ENCODE measurements around the gene DGCR8. TPM values are rescaled to one million over a fixed set of nuclear protein-coding genes. Genes with fewer than 3 reads are reported as not detected.
A peak's percentile ranks its signal among the peaks of the same experiment; 100 is the strongest.

The DGCR8 gene
- total RNA-seq, 2 donors from 2014 or later = 32.0 to 37.9 TPM

- H3K36me3 Mint-ChIP-seq (ENCODE audit: low read depth) = no peaks in the 10 kb centered on the region
- DNase-seq (no peak), ATAC-seq (no peak)
- H3K27ac Mint-ChIP-seq = no peak overlapping the region
- H3K4me3 Mint-ChIP-seq = no peak overlapping the region
- H3K27me3 Mint-ChIP-seq = no peaks in the 10 kb centered on the region
- peaks cover 12% of the 10 kb centered on the region for H3K4me1 Mint-ChIP-seq
- H3K9me3 ChIP-seq (ENCODE audit: control insufficient read depth, low read length, poor library complexity, severe bottlenecking) = no peaks in the 10 kb centered on the region
Measured at GRCh38 chr22:20056161-20056560, 23.9 kb upstream of the DGCR8 start.

- H3K9me3 ChIP-seq (ENCODE audit: control insufficient read depth, low read length, poor library complexity, severe bottlenecking) = no peaks in the 10 kb centered on the region
- H3K27ac Mint-ChIP-seq = no peak overlapping the region
- H3K36me3 Mint-ChIP-seq (ENCODE audit: low read depth) = no peaks in the 10 kb centered on the region
- no peaks in the 10 kb centered on the region for H3K27me3 Mint-ChIP-seq
- ATAC-seq = no peak
- no peak for DNase-seq
- no peak overlapping the region for H3K4me3 Mint-ChIP-seq
- H3K4me1 Mint-ChIP-seq = peaks cover 15% of the 10 kb centered on the region
Measured at GRCh38 chr22:20056696-20057386, 23.2 kb upstream of the DGCR8 start.

- Mint-ChIP-seq H3K4me3 (no peak overlapping the region), H3K36me3 (ENCODE audit: low read depth) (no peaks in the 10 kb centered on the region), H3K27me3 (no peaks in the 10 kb centered on the region), H3K4me1 (peaks cover 15% of the 10 kb centered on the region), H3K27ac (no peak overlapping the region)
- no peak for ATAC-seq
- no peak for DNase-seq
- no peaks in the 10 kb centered on the region for H3K9me3 ChIP-seq (ENCODE audit: control insufficient read depth, low read length, poor library complexity, severe bottlenecking)
Measured at GRCh38 chr22:20057596-20058268, 22.3 kb upstream of the DGCR8 start.

GRCh38 chr22:20058989-20059770, 20.9 kb upstream of the DGCR8 start:
- Mint-ChIP-seq H3K27ac (no peak overlapping the region), H3K27me3 (no peaks in the 10 kb centered on the region), H3K4me1 (peaks cover 14% of the 10 kb centered on the region), H3K36me3 (ENCODE audit: low read depth) (no peaks in the 10 kb centered on the region), H3K4me3 (no peak overlapping the region)
- no peak for DNase-seq
- no peak for ATAC-seq
- H3K9me3 ChIP-seq (ENCODE audit: control insufficient read depth, low read length, poor library complexity, severe bottlenecking) = no peaks in the 10 kb centered on the region

- Mint-ChIP-seq H3K4me1 (peaks cover 11% of the 10 kb centered on the region), H3K27ac (no peak overlapping the region), H3K36me3 (ENCODE audit: low read depth) (no peaks in the 10 kb centered on the region), H3K4me3 (no peak overlapping the region), H3K27me3 (no peaks in the 10 kb centered on the region)
- no peak for DNase-seq
- ATAC-seq = no peak
- no peaks in the 10 kb centered on the region for H3K9me3 ChIP-seq (ENCODE audit: control insufficient read depth, low read length, poor library complexity, severe bottlenecking)
Measured at GRCh38 chr22:20060700-20061480, 19.2 kb upstream of the DGCR8 start.

GRCh38 chr22:20061481-20061861, 18.6 kb upstream of the DGCR8 start:
- no peaks in the 10 kb centered on the region for H3K27me3 Mint-ChIP-seq
- ATAC-seq (no peak), DNase-seq (no peak)
- H3K9me3 ChIP-seq (ENCODE audit: control insufficient read depth, low read length, poor library complexity, severe bottlenecking) = no peaks in the 10 kb centered on the region
- no peak overlapping the region for H3K4me3 Mint-ChIP-seq
- no peaks in the 10 kb centered on the region for H3K36me3 Mint-ChIP-seq (ENCODE audit: low read depth)
- H3K4me1 Mint-ChIP-seq = peaks cover 11% of the 10 kb centered on the region
- no peak overlapping the region for H3K27ac Mint-ChIP-seq

GRCh38 chr22:20062043-20062765, 17.8 kb upstream of the DGCR8 start:
- H3K36me3 Mint-ChIP-seq (ENCODE audit: low read depth) = no peaks in the 10 kb centered on the region
- no peak overlapping the region for H3K4me3 Mint-ChIP-seq
- no peak for ATAC-seq
- no peaks in the 10 kb centered on the region for H3K9me3 ChIP-seq (ENCODE audit: control insufficient read depth, low read length, poor library complexity, severe bottlenecking)
- H3K4me1 Mint-ChIP-seq = peaks cover 11% of the 10 kb centered on the region
- H3K27ac Mint-ChIP-seq = peak overlapping the region; percentile 62
- no peak for DNase-seq
- H3K27me3 Mint-ChIP-seq = no peaks in the 10 kb centered on the region

GRCh38 chr22:20062766-20063083, 17.3 kb upstream of the DGCR8 start:
- no peaks in the 10 kb centered on the region for H3K9me3 ChIP-seq (ENCODE audit: control insufficient read depth, low read length, poor library complexity, severe bottlenecking)
- ATAC-seq (no peak), DNase-seq (no peak)
- H3K4me1 Mint-ChIP-seq = peaks cover 11% of the 10 kb centered on the region
- no peak overlapping the region for H3K4me3 Mint-ChIP-seq
- no peaks in the 10 kb centered on the region for H3K36me3 Mint-ChIP-seq (ENCODE audit: low read depth)
- peak overlapping the region; percentile 62 for H3K27ac Mint-ChIP-seq
- H3K27me3 Mint-ChIP-seq = no peaks in the 10 kb centered on the region

GRCh38 chr22:20063271-20064139, 16.5 kb upstream of the DGCR8 start:
- H3K9me3 ChIP-seq (ENCODE audit: control insufficient read depth, low read length, poor library complexity, severe bottlenecking) = no peaks in the 10 kb centered on the region
- H3K27me3 Mint-ChIP-seq = no peaks in the 10 kb centered on the region
- no peaks in the 10 kb centered on the region for H3K36me3 Mint-ChIP-seq (ENCODE audit: low read depth)
- DNase-seq = no peak
- peaks cover 9% of the 10 kb centered on the region for H3K4me1 Mint-ChIP-seq
- no peak overlapping the region for H3K4me3 Mint-ChIP-seq
- peak overlapping the region; percentile 47 for H3K27ac Mint-ChIP-seq
- ATAC-seq = no peak

GRCh38 chr22:20064140-20064480, 15.9 kb upstream of the DGCR8 start:
- no peak for DNase-seq
- ATAC-seq = no peak
- H3K9me3 ChIP-seq (ENCODE audit: control insufficient read depth, low read length, poor library complexity, severe bottlenecking) = no peaks in the 10 kb centered on the region
- Mint-ChIP-seq H3K27me3 (no peaks in the 10 kb centered on the region), H3K4me1 (peaks cover 6% of the 10 kb centered on the region), H3K36me3 (ENCODE audit: low read depth) (no peaks in the 10 kb centered on the region), H3K27ac (peak overlapping the region; percentile 47), H3K4me3 (no peak overlapping the region)

- H3K27ac Mint-ChIP-seq = no peak overlapping the region
- H3K4me3 Mint-ChIP-seq = no peak overlapping the region
- no peaks in the 10 kb centered on the region for H3K27me3 Mint-ChIP-seq
- ATAC-seq (no peak), DNase-seq (no peak)
- no peaks in the 10 kb centered on the region for H3K9me3 ChIP-seq (ENCODE audit: control insufficient read depth, low read length, poor library complexity, severe bottlenecking)
- no peaks in the 10 kb centered on the region for H3K36me3 Mint-ChIP-seq (ENCODE audit: low read depth)
- peaks cover 5% of the 10 kb centered on the region for H3K4me1 Mint-ChIP-seq
Measured at GRCh38 chr22:20064545-20065262, 15.3 kb upstream of the DGCR8 start.

Measured in T-helper 17 cell (primary cell).